OCI-LY3 (cell line): ENCODE data around the gene ARHGAP8.

ENCODE experiments used
- H2AFZ ChIP-seq: fragments of 200-600, 300-600 bp; shearing (Covaris generic); 2 replicates; pipeline ENCODE4 v1.6.0; 2014; ENCODE audit warnings: antibody characterized with exemption, low read depth, low read length
- H3K27ac ChIP-seq: fragments of 200-600, 300-600 bp; sonication (generic); 2 replicates; pipeline ENCODE4 v1.5.1; 2014; ENCODE audit warnings: mild to moderate bottlenecking, low read length, moderate library complexity, mixed read lengths
- H3K27me3 ChIP-seq: fragments of 200-600, 300-600 bp; sonication (generic); 2 replicates; pipeline ENCODE4 v1.6.1; 2014; ENCODE audit warnings: low read depth, low read length, mixed read lengths
- H3K36me3 ChIP-seq: fragments of 200-600, 300-600 bp; sonication (generic); replicated peaks from 2 replicates; pipeline ENCODE3; 2014; ENCODE audit warnings: low read depth, low read length, mixed read lengths
- H3K4me1 ChIP-seq: fragments of 300-600, 200-600 bp; sonication (generic); 2 replicates; pipeline ENCODE4 v1.6.1; 2014; ENCODE audit warnings: low read length, mixed read lengths
- H3K4me2 ChIP-seq: fragments of 200-600, 300-600 bp; sonication (generic); 2 replicates; pipeline ENCODE4 v1.6.1; 2014; ENCODE audit warnings: low read length, mixed read lengths
- H3K4me3 ChIP-seq: fragments of 300-600, 200-600 bp; sonication (generic); 2 replicates; pipeline ENCODE4 v1.5.1; 2014; ENCODE audit warnings: antibody characterized with exemption, mild to moderate bottlenecking, low read length, moderate library complexity
- H3K79me2 ChIP-seq: fragments of 300-600, 200-600 bp; shearing (Covaris generic); 2 replicates; pipeline ENCODE4 v1.6.1; 2014; ENCODE audit warnings: mild to moderate bottlenecking, low read length, mixed read lengths
- H3K9ac ChIP-seq: fragments of 300-600, 200-600 bp; shearing (Covaris generic); 2 replicates; pipeline ENCODE4 v1.6.0; 2014; ENCODE audit warnings: mild to moderate bottlenecking, low read length, moderate library complexity
- H3K9me3 ChIP-seq: fragments of 200-600, 300-600 bp; shearing (Covaris generic); 2 replicates; pipeline ENCODE4 v1.6.1; 2014; ENCODE audit warnings: low read length, mixed read lengths; ENCODE audit not compliant: insufficient read depth
- H4K20me1 ChIP-seq: fragments of 200-600, 300-600 bp; sonication (generic); 2 replicates; pipeline ENCODE4 v1.6.1; 2016; ENCODE audit warnings: low read length, mixed read lengths; ENCODE audit not compliant: insufficient read depth
- CTCF ChIP-seq: fragments of 200-600, 300-600 bp; sonication (generic); IDR thresholded peaks from 2 replicates; pipeline ENCODE4 v1.5.1; 2014; ENCODE audit warnings: antibody characterized with exemption, low read length, low read depth
- EZH2phosphoT487 ChIP-seq: fragments of 200-600 bp; shearing (Covaris generic); IDR thresholded peaks from 2 replicates; pipeline ENCODE4 v1.6.1; 2018; ENCODE audit warnings: antibody characterized with exemption, mixed run types, low read depth

ARHGAP8 gene

GRCh38 chr22:44888491-44889254, 136.3 kb downstream of the ARHGAP8 start:
- H3K36me3 ChIP-seq = peaks cover 6% of the 10 kb centered on the region
- H3K27ac ChIP-seq = no peak overlapping the region
- no peak overlapping the region for H3K9ac ChIP-seq
- H3K4me2 ChIP-seq = no peak overlapping the region
- H3K9me3 ChIP-seq = no peaks in the 10 kb centered on the region
- no peak overlapping the region for H2AFZ ChIP-seq
- no peak overlapping the region for H3K4me3 ChIP-seq
- H3K79me2 ChIP-seq = no peaks in the 10 kb centered on the region
- TF ChIP-seq CTCF (no peak), EZH2phosphoT487 (no peak)
- H3K27me3 ChIP-seq = no peaks in the 10 kb centered on the region
- no peaks in the 10 kb centered on the region for H4K20me1 ChIP-seq
- H3K4me1 ChIP-seq = no peaks in the 10 kb centered on the region

DNA sequence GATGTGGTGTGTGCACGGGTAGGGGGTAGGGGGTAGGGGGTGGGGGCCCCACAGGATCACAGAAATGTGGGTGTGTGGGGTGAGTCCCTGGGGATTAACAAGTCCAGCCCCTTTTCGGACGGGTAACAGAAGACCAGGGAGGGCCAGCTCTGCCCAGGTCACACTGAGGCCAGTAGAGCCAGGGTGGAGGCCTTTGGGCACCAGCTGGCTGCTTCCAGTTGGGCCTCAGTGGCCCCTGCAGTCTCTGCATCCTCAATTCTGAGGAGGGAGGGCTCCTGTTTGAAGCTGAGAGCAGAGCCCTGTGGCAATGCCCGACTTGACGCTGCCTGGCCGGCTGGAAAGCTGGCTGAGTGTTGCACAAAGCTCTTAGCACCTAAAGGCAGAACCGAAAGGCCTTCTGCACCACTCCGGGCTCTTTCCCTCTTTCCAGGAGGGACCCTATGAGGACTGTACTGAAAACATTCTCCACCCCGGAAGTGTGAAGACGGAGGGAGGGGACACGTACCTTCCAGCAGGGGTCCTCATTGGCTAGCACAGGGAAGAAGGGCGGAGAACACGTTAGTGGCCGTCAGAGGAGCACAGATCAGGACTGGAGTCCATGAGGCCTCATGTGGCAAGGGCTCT, 137.0 kb downstream of the ARHGAP8 start:
- H2AFZ ChIP-seq = no peak overlapping the region
- no peak overlapping the region for H3K27ac ChIP-seq
- no peak overlapping the region for H3K4me2 ChIP-seq
- TF ChIP-seq CTCF = no peak
- TF ChIP-seq EZH2phosphoT487 = no peak
- peaks cover 6% of the 10 kb centered on the region for H3K36me3 ChIP-seq
- H4K20me1 ChIP-seq = no peaks in the 10 kb centered on the region
- no peaks in the 10 kb centered on the region for H3K27me3 ChIP-seq
- no peaks in the 10 kb centered on the region for H3K79me2 ChIP-seq
- H3K4me1 ChIP-seq = no peaks in the 10 kb centered on the region
- no peak overlapping the region for H3K9ac ChIP-seq
- H3K4me3 ChIP-seq = no peak overlapping the region
- no peaks in the 10 kb centered on the region for H3K9me3 ChIP-seq

- peaks cover 2% of the 10 kb centered on the region for H3K36me3 ChIP-seq
- H3K4me2 ChIP-seq = no peak overlapping the region
These were observed 138.3 kb downstream of the ARHGAP8 start for GRCh38 chr22:44890416-44891292.

More at GRCh38 chr22:44890416-44891292, 138.3 kb downstream of the ARHGAP8 start:
- H3K9me3 ChIP-seq = no peaks in the 10 kb centered on the region
- TF ChIP-seq CTCF = no peak
- TF ChIP-seq EZH2phosphoT487 = no peak
- no peaks in the 10 kb centered on the region for H3K4me1 ChIP-seq
- no peaks in the 10 kb centered on the region for H3K79me2 ChIP-seq
- H4K20me1 ChIP-seq = no peaks in the 10 kb centered on the region
- no peak overlapping the region for H3K27ac ChIP-seq
- H2AFZ ChIP-seq = no peak overlapping the region
- H3K4me3 ChIP-seq = no peak overlapping the region
- no peak overlapping the region for H3K9ac ChIP-seq
- H3K27me3 ChIP-seq = no peaks in the 10 kb centered on the region
